NK-92 treated with Interleukin-12 subunit alpha and Interleukin-12 subunit beta, amount 100 ng/mL, for 24 hours (cell line): ENCODE measurements around the gene TMEM44.
"Not testable (repeated sequence)": the region's sequence is repeated elsewhere in the genome, so short reads cannot be mapped to it uniquely, and the experiment has no call there.

Source experiments
- DNase-seq: peaks from one replicate; lab custom pipeline; 2025; lab: John Stamatoyannopoulos, UW

TMEM44 gene

GRCh38 chr3:194554473-194555123 lies 78.6 kb downstream of the TMEM44 start:
- no peak for DNase-seq

GRCh38 chr3:194552327-194552949 lies 80.8 kb downstream of the TMEM44 start:
- no peak for DNase-seq

- DNase-seq, result no peak
Measured at GRCh38 chr3:194549853-194550252, 83.4 kb downstream of the TMEM44 start.

GRCh38 chr3:194548346-194549321 lies 84.6 kb downstream of the TMEM44 start:
- no peak for DNase-seq

GRCh38 chr3:194547042-194547441 lies 86.2 kb downstream of the TMEM44 start:
- DNase-seq, result no peak

- not testable (repeated sequence) for DNase-seq
Measured at GRCh38 chr3:194545538-194545937, 87.7 kb downstream of the TMEM44 start.

- no peak for DNase-seq
Measured at GRCh38 chr3:194543550-194543949, 89.7 kb downstream of the TMEM44 start.

- DNase-seq, result no peak
Measured at GRCh38 chr3:194541483-194541882, 91.7 kb downstream of the TMEM44 start.

GRCh38 chr3:194540274-194540905 lies 92.8 kb downstream of the TMEM44 start:
- no peak for DNase-seq

GRCh38 chr3:194539498-194539897 lies 93.7 kb downstream of the TMEM44 start:
- DNase-seq, result no peak

- no peak for DNase-seq
Measured at GRCh38 chr3:194537732-194538247, 95.4 kb downstream of the TMEM44 start.
